ENCODE results near the gene PPM1L. TPM values are rescaled to one million over a fixed set of nuclear protein-coding genes. Genes with fewer than 3 reads are reported as not detected.

PPM1L gene
- total and polyA plus RNA-seq, 7 donors: 6.2 to 76.1 (median 66.0) TPM

DNA sequence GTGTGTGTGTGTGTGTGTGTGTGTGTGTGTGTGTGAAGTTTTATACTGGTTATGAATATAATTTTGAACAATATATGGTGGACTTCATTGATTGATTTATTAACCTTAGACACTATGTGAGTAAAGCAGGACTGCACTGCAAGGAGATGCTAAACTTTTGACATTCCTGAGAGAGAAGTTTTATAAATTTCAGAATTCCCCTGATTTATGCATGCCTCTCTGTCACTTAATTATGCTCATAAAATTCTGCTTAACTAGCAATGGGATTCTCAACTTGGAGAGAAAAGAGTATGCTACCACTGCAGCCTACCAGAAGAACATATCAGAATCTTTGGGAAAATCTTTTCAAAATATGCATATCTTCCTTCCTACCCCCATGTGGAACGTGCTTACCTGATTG lies 204.5 kb downstream of the PPM1L start:
- H3K27ac ChIP-seq: no peak overlapping the region
- H3K27me3 ChIP-seq (ENCODE audit: insufficient read depth in 3 of 3, low read length in 2 of 3): no peaks in the 10 kb centered on the region
- no peaks in the 10 kb centered on the region for H3K9me3 ChIP-seq
- H3K36me3 ChIP-seq (ENCODE audit: insufficient read depth in 1 of 2, low read depth in 1 of 2): no peaks in the 10 kb centered on the region
- WGBS, 3 donors: 79 to 96% (median 85%) methylated on average over 1 of the region's 1 CpG
- ATAC-seq (no peak), DNase-seq (no peak)
- intact Hi-C loops (cut with DNase I): no loop called here
- H3K4me1 ChIP-seq: no peaks in the 10 kb centered on the region
- no peak for TF ChIP-seq CTCF (IDR thresholded peaks at IDR 0.05)
- no peak overlapping the region for H3K4me3 ChIP-seq

DNA sequence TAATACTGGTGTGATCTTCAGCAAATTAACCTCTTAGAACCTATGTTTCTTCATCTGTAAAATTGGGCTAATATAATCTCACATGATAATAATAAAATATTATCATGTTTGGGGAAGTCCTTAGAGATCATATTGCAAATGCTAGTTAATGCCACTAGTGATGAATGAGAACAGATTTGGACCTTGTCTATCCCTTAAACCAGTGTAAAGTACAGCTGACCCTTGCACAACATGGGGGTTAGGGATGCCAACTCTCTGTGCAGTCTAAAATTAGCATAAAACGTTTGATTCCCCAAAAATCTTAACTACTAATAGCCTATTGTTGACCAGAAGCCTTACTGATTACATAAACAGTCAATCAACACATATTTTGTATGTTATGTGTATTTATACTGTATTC lies 207.9 kb downstream of the PPM1L start:
- H3K27me3 ChIP-seq (ENCODE audit: insufficient read depth in 3 of 3, low read length in 2 of 3): no peaks in the 10 kb centered on the region
- H3K9me3 ChIP-seq: no peaks in the 10 kb centered on the region
- TF ChIP-seq CTCF (IDR thresholded peaks at IDR 0.05): no peak
- H3K36me3 ChIP-seq (ENCODE audit: insufficient read depth in 1 of 2, low read depth in 1 of 2): peaks cover 0 to 3% of the 10 kb centered on the region in 2 donors
- ATAC-seq: peak in 1 of 4 donors; percentile 32
- intact Hi-C loops (cut with DNase I): no loop called here
- no peak overlapping the region for H3K4me3 ChIP-seq
- 0 to 8% (median 2%) methylated on average over 1 of the region's 1 CpG for WGBS, 3 donors
- no peaks in the 10 kb centered on the region for H3K4me1 ChIP-seq
- H3K27ac ChIP-seq: no peak overlapping the region
- DNase-seq: no peak

GRCh38 chr3:160968761-160969160 lies 212.7 kb downstream of the PPM1L start:
- intact Hi-C loops (cut with DNase I): no loop called here
- Histone ChIP-seq H3K4me1 (no peaks in the 10 kb centered on the region), H3K27me3 (ENCODE audit: insufficient read depth in 3 of 3, low read length in 2 of 3) (no peaks in the 10 kb centered on the region), H3K36me3 (ENCODE audit: insufficient read depth in 1 of 2, low read depth in 1 of 2) (peaks cover 0 to 3% of the 10 kb centered on the region in 2 donors), H3K9me3 (no peaks in the 10 kb centered on the region), H3K27ac (no peak overlapping the region), H3K4me3 (no peak overlapping the region)
- 4 to 17% (median 6%) methylated on average over 2 of the region's 2 CpGs for WGBS, 3 donors
- DNase-seq: no peak
- no peak for TF ChIP-seq CTCF (IDR thresholded peaks at IDR 0.05)
- peak; percentile 42 to 68 (median 54) for ATAC-seq

GRCh38 chr3:160973067-160973809 lies 217.2 kb downstream of the PPM1L start:
- 52 to 66% (median 66%) methylated on average over 2 of the region's 2 CpGs for WGBS, 3 donors
- ATAC-seq (no peak), DNase-seq (no peak)
- H3K4me3 ChIP-seq: no peak overlapping the region
- H3K36me3 ChIP-seq (ENCODE audit: insufficient read depth in 1 of 2, low read depth in 1 of 2): no peaks in the 10 kb centered on the region
- H3K27me3 ChIP-seq (ENCODE audit: insufficient read depth in 3 of 3, low read length in 2 of 3): no peaks in the 10 kb centered on the region
- no peaks in the 10 kb centered on the region for H3K9me3 ChIP-seq
- no peak for TF ChIP-seq CTCF (IDR thresholded peaks at IDR 0.05)
- intact Hi-C loops (cut with DNase I): no loop called here
- no peak overlapping the region for H3K27ac ChIP-seq
- H3K4me1 ChIP-seq: no peaks in the 10 kb centered on the region

GRCh38 chr3:160977773-160978172 lies 221.7 kb downstream of the PPM1L start:
- no peak overlapping the region for H3K27ac ChIP-seq
- H3K9me3 ChIP-seq: no peaks in the 10 kb centered on the region
- H3K27me3 ChIP-seq (ENCODE audit: insufficient read depth in 3 of 3, low read length in 2 of 3): no peaks in the 10 kb centered on the region
- H3K4me1 ChIP-seq: no peaks in the 10 kb centered on the region
- intact Hi-C loops (cut with DNase I): no loop called here
- no peak for TF ChIP-seq CTCF (IDR thresholded peaks at IDR 0.05)
- no peak for DNase-seq
- no peak for ATAC-seq
- H3K4me3 ChIP-seq: no peak overlapping the region
- no peaks in the 10 kb centered on the region for H3K36me3 ChIP-seq (ENCODE audit: insufficient read depth in 1 of 2, low read depth in 1 of 2)

Measured in psoas muscle (tissue), 8 donors.